Measurements from ENCODE around the gene ZNF90. TPM values are rescaled to one million over a fixed set of nuclear protein-coding genes. Genes with fewer than 3 reads are reported as not detected.
"Not testable (repeated sequence)": the region's sequence is repeated elsewhere in the genome, so short reads cannot be mapped to it uniquely, and the experiment has no call there.

The ZNF90 gene
- total and polyA plus RNA-seq, 12 donors: 0.47 to 2.4 (median 0.75) TPM

GRCh38 chr19:20072936-20073335 is 4.9 kb upstream of the ZNF90 start:
- Histone ChIP-seq H3K27ac (no peak overlapping the region), H3K9me3 (peaks cover 0 to 29% (median 0%) of the 10 kb centered on the region in 11 donors), H3K36me3 (no peaks in the 10 kb centered on the region), H3K4me3 (no peak overlapping the region), H3K4me1 (peaks cover 0 to 7% (median 0%) of the 10 kb centered on the region in 9 donors), H3K27me3 (peaks cover 0 to 8% (median 7%) of the 10 kb centered on the region in 7 donors)
- ATAC-seq: no peak
- 90 to 94% methylated on average over 5 of the region's 5 CpGs for WGBS, 2 donors
- intact Hi-C loops (cut with DNase I): loop anchor here in 2 of 10 donors (10.0 kb wide), 2 partner anchors 92 to 162 kb away; partner anchors contain the start of gene ZNF486 (in 1 of the 2)
- TF ChIP-seq CTCF (IDR thresholded peaks at IDR 0.05): no peak
- DNase-seq: no peak

- intact Hi-C loops (cut with DNase I): loop anchor here in 2 of 10 donors (10.0 kb wide), 2 partner anchors 86 to 156 kb away; partner anchors contain the start of gene ZNF486 (in 1 of the 2)
- WGBS, 2 donors: 0 to 1% methylated on average over 19 of the region's 19 CpGs
- ATAC-seq (peak in 7 of 8 donors; percentile 11 to 35 (median 21)), DNase-seq (peak in 1 of 2 donors; percentile 16)
- TF ChIP-seq CTCF (IDR thresholded peaks at IDR 0.05): no peak
- H3K36me3 ChIP-seq: no peaks in the 10 kb centered on the region
- peaks cover 0 to 14% (median 0%) of the 10 kb centered on the region in 11 donors for H3K9me3 ChIP-seq
- H3K27ac ChIP-seq: peak overlapping the region in 2 of 10 donors; percentile 24 to 49
- H3K27me3 ChIP-seq: no peaks in the 10 kb centered on the region
- peaks cover 0 to 23% (median 12%) of the 10 kb centered on the region in 9 donors for H3K4me1 ChIP-seq
- peak overlapping the region; percentile 37 to 77 (median 57) for H3K4me3 ChIP-seq
Measured at GRCh38 chr19:20078581-20079031, 806 bp downstream of the ZNF90 start.

GRCh38 chr19:20079476-20079875 is 1.7 kb downstream of the ZNF90 start:
- intact Hi-C loops (cut with DNase I): loop anchor here in 2 of 10 donors (10.0 kb wide), 2 partner anchors 85 to 155 kb away; partner anchors contain the start of gene ZNF486 (in 1 of the 2)
- DNase-seq (no peak), ATAC-seq (no peak)
- WGBS, 2 donors: 65 to 76% methylated on average over 8 of the region's 8 CpGs
- H3K27me3 ChIP-seq: no peaks in the 10 kb centered on the region
- H3K4me3 ChIP-seq: peak overlapping the region in 3 of 10 donors; percentile 62 to 77 (median 62)
- H3K27ac ChIP-seq: no peak overlapping the region
- H3K4me1 ChIP-seq: peaks cover 0 to 23% (median 12%) of the 10 kb centered on the region in 9 donors
- H3K36me3 ChIP-seq: no peaks in the 10 kb centered on the region
- TF ChIP-seq CTCF (IDR thresholded peaks at IDR 0.05): no peak
- H3K9me3 ChIP-seq: peaks cover 0 to 14% (median 0%) of the 10 kb centered on the region in 11 donors

GRCh38 chr19:20080656-20081055 is 2.9 kb downstream of the ZNF90 start:
- Histone ChIP-seq H3K4me3 (no peak overlapping the region), H3K9me3 (peaks cover 0 to 24% (median 0%) of the 10 kb centered on the region in 11 donors), H3K27me3 (no peaks in the 10 kb centered on the region), H3K27ac (no peak overlapping the region), H3K36me3 (peaks cover 0 to 2% (median 0%) of the 10 kb centered on the region in 9 donors), H3K4me1 (peaks cover 0 to 23% (median 12%) of the 10 kb centered on the region in 9 donors)
- TF ChIP-seq CTCF (IDR thresholded peaks at IDR 0.05): no peak
- WGBS, 2 donors: 39 to 43% methylated on average over 3 of the region's 3 CpGs
- DNase-seq: no peak
- no peak for ATAC-seq
- intact Hi-C loops (cut with DNase I): no loop called here

GRCh38 chr19:20082232-20082833 is 4.5 kb downstream of the ZNF90 start:
- H3K36me3 ChIP-seq; intact Hi-C loops (cut with DNase I); H3K4me3 ChIP-seq; ATAC-seq; H3K27me3 ChIP-seq; DNase-seq; H3K27ac ChIP-seq: not testable (repeated sequence)
- WGBS, 2 donors: 62 to 64% methylated on average over 3 of the region's 3 CpGs
- Histone ChIP-seq H3K4me1 (peaks cover 0 to 20% (median 12%) of the 10 kb centered on the region in 9 donors), H3K9me3 (peaks cover 0 to 30% (median 0%) of the 10 kb centered on the region in 11 donors)

- H3K9me3 ChIP-seq: peaks cover 0 to 33% (median 0%) of the 10 kb centered on the region in 11 donors
- WGBS, 2 donors: 63 to 64% methylated on average over 7 of the region's 7 CpGs
- not testable (repeated sequence) for H3K36me3 ChIP-seq
Measured at GRCh38 chr19:20082876-20083275, 5.1 kb downstream of the ZNF90 start.

More at GRCh38 chr19:20082876-20083275, 5.1 kb downstream of the ZNF90 start:
- peaks cover 0 to 17% (median 12%) of the 10 kb centered on the region in 9 donors for H3K4me1 ChIP-seq
- DNase-seq; H3K27me3 ChIP-seq; ATAC-seq; H3K4me3 ChIP-seq; H3K27ac ChIP-seq; intact Hi-C loops (cut with DNase I): not testable (repeated sequence)
